Omental fat pad (tissue), 4 donors: ENCODE data around the gene JAML. TPM values are rescaled to one million over a fixed set of nuclear protein-coding genes. Genes with fewer than 3 reads are reported as not detected.
"Not testable (repeated sequence)": the region's sequence is repeated elsewhere in the genome, so short reads cannot be mapped to it uniquely, and the experiment has no call there.

ENCODE experiments used
- ATAC-seq: fragments of 150-250 bp; one replicate; pipeline ENCODE4 v1.9.1; 2016; ENCODE audit warnings: mild to moderate bottlenecking, moderate library complexity; ENCODE audit not compliant: low FRiP score
- DNase-seq: peaks from one replicate; pipeline ENCODE4 v3.0.0-alpha.2; 2019; ENCODE audit warnings: low spot score
- total RNA-seq, 4 donors: library from RNA; depleted of rRNA; stranded (reverse); fragments of >200 nt; gene quantifications; one replicate each; pipeline ENCODE4 v1.1.0, GENCODE V29; 2016
- TF ChIP-seq, protein P1 (sequence below), 3 donors: fragments of 450-650 bp; IDR thresholded peaks; one replicate each; pipeline ENCODE4 v1.5.1; 2016 to 2017; ENCODE audit warnings: antibody characterized with exemption in 3 of 3, mild to moderate bottlenecking in 3 of 3, moderate library complexity in 2 of 3

The JAML gene
- total RNA-seq, 4 donors from 2014 or later = 9.9 to 35.9 (median 13.7) TPM

DNA sequence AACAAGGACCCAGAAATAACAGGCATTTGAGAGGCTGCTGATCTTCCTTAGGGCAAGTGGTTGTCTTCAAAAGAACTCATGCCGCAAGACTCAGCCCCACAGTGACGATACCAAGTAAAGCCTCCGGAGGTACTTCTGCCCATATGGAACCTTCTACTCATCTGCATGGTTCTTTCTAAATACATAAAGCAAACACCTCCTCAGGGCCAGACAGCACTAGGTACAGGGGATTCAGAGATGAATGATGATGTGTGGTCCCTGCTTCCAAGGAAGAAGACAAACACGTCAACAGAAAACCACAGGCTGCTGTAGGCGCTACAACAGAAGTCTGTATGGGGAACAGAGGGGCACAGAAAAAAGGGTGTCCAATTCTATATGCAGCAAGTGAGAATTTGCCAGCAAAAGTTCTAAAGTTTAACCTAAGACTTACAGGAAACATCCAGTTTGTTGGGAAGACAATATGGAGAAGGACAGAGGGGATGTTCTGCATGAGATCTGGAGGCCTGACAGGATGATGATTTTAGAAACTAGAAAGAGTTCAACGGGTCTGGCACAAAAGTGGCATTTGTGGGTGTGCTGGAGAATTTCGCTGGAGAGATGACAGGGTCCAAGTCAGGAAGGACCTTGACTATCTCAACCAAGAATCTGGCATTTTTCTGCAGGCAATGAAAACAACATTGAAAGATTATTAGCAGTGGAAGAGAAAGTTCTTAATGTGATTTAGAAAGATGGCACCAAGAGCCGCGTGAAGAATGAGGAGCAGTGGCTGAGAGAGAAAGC is 23.7 kb downstream of the JAML start:
- no peak for DNase-seq
- no peak for ATAC-seq
- TF ChIP-seq, protein P1, sequence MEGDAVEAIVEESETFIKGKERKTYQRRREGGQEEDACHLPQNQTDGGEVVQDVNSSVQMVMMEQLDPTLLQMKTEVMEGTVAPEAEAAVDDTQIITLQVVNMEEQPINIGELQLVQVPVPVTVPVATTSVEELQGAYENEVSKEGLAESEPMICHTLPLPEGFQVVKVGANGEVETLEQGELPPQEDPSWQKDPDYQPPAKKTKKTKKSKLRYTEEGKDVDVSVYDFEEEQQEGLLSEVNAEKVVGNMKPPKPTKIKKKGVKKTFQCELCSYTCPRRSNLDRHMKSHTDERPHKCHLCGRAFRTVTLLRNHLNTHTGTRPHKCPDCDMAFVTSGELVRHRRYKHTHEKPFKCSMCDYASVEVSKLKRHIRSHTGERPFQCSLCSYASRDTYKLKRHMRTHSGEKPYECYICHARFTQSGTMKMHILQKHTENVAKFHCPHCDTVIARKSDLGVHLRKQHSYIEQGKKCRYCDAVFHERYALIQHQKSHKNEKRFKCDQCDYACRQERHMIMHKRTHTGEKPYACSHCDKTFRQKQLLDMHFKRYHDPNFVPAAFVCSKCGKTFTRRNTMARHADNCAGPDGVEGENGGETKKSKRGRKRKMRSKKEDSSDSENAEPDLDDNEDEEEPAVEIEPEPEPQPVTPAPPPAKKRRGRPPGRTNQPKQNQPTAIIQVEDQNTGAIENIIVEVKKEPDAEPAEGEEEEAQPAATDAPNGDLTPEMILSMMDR (IDR thresholded peaks at IDR 0.05) = no peak

DNA sequence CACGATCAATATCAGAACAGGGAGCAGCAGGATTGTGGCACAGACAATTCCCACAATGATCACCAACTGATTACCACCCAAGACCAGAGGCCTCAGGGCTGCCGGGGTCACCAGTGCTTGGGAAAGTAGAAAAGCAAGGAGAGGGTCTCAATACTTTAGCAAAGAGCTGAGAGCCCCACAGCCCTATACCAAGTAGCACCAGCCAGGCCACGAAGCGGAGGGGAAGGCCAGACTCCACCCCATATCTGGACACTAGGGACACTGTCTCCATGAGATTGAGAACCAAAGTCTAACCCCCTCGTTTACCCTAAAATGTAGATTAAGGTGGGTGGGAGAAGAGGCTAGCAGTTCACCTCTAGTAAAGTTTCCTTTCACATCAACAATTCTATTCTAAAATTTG is 24.3 kb downstream of the JAML start:
- TF ChIP-seq, protein P1 (IDR thresholded peaks at IDR 0.05) = no peak
- no peak for ATAC-seq

DNA sequence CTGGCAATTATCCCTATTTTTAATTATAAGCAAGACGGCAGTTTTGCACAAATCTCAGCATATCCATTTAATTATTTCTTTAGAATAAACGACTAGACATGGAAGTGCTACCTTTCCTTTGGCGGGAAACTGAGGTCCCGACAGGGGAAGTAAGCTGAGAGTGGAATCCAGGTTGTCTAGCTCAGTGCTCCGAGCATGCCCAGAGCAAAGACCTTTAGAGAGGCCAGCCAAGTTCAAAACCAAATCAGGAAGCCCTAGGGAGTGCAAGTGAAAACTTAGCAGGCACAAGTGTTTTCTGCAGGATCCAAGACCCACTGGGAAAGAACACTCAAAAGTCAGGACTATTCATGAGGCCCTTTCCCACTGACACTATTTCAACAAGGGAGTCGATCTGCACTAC is 25.7 kb downstream of the JAML start:
- ATAC-seq (no peak), DNase-seq (no peak)
- TF ChIP-seq, protein P1 (IDR thresholded peaks at IDR 0.05) = no peak

More for the DNA sequence above, 24.3 kb downstream of the JAML start:
- DNase-seq = no peak

DNA sequence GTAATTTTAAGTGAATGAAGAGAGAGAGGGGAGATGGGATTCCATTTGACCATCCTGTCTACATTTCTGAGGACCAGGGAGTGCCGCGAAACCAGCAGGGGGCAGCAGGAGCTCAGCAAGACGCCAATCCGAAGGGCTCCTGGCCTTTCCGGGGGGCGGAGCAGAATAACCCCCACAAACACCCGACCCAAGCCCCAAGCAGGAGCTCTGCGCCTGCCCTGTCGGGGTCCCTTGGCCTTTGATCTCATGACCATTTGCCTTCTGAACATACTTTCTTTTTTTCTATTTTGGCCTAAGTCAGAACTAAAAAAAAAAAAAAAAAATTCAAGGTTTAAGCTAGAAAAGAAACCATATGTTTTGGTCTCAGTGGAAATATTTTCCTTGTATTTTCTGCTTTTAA is 26.4 kb downstream of the JAML start:
- TF ChIP-seq, protein P1 (IDR thresholded peaks at IDR 0.05) = peak in 1 of 3 donors; percentile 62
- ATAC-seq (no peak), DNase-seq (peak; percentile 63)

DNA sequence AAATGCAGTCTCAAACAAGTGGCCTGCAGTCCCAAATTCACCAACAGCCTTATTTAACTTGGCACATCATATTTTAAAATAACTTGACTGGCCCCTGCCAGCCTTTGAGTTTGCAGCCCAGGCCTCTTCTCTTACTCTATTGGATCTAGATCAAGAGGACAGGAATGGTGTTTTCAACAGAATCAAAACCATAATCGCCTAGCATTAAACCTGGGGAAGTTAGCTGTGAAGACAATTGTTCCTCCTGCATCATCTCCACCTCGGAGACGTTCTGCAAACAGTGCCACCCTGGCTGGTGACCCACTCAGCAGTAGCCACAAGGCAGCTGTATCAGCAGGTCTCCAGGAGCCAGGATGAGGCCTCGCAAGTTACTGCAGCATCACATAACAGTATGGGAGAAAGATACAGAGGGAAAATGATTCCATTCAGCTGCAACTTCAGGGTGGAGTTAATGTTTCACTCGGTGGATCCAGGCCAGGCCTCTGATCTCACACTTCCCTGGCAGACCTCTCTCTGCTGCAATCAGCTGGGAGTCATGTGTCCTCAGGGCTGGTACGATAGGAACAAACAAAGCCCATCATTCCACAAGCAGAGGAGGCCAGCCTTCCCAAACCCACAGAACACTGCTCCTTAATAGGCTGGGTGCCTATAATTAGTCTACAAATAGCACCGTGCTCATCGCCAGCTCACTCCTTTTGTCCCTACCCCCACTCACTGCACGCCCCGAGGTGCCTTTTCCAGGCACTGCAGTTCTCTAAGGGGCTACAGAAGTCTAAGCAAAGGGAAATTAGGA is 29.8 kb downstream of the JAML start:
- ATAC-seq = peak; percentile 82
- TF ChIP-seq, protein P1 (IDR thresholded peaks at IDR 0.05) = no peak

DNA sequence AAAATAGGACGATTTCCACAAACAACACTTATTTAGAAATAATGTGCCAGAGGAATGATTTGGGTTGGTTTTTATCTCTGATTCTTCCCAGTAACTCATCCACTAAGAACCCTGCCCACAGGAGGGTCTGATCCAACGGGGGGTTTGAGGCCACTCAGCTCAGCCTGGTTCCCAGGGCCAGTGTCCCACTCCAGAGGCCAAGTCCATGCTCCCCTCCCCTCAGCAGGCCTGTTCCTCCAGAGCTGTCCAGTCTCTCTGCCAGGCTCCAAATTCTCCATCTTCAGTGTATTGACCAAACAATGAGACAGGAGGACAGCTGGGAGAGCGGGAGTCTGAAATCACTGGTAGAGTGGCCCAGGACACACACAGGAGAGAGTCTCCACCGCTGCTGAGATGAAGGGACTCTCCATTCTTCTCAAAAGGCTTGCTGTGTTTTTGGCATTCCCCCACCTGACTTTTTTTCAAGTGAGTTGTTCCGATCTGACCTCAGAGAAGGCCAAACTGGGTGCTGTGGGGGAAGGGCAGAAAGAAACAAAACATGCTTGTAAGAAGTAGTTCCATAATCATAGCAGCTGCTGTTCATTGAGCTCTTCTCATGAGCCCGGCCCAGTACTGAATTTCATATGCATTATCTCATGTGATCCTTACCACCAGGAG is 30.8 kb downstream of the JAML start:
- DNase-seq = no peak

More for the DNA sequence above, 29.8 kb downstream of the JAML start:
- peak; percentile 38 for DNase-seq

DNA sequence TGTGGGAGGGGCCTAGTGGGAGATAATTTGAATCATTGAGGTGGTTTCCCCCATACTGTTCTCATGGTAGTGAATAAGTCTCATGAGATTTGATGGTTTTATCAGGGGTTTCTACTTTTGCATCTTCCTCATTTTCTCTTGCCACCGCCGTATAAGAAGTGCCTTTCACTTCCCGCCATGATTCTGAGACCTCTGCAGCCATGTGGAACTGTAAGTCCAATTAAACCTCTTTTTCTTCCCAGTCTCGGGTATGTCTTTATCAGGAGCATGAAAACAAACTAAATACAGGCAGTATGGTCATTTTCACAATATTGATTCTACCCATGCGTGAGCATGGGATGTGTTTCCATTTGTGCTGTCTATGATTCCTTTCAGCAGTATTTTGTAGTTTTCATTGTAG is 32.0 kb downstream of the JAML start:
- not testable (repeated sequence) for DNase-seq, ATAC-seq

More for the DNA sequence above, 30.8 kb downstream of the JAML start:
- ATAC-seq = no peak
- TF ChIP-seq, protein P1 (IDR thresholded peaks at IDR 0.05) = no peak

DNA sequence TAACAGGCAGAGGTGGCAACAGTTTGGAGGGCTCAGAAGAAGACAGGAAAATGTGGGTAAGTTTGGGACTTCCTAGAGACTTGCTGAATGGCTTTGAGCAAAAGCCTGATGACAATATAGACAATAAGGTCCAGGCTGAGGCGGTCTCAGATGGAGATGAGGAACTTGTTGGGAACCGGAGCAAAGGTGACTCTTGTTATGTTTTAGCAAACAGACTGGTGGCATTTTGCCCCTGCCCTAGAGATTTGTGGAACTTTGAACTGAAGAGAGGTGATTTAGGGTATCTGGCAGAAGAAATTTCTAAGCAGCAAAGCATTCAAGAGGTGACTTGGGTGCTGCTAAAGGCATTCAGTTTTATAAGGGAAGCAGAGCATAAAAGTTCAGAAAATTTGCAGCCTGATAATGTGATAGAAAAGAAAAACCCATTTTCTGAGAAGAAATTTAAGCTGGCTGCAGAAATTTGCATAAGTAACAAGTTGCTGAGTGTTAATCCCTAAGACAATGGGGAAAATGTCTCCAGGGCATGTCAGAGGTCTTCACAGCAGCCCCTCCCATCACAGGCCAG is 33.8 kb downstream of the JAML start:
- not testable (repeated sequence) for DNase-seq, ATAC-seq
